K562 (cell line): ENCODE measurements around the gene EIF4G1. TPM values are rescaled to one million over a fixed set of nuclear protein-coding genes. Genes with fewer than 3 reads are reported as not detected.

Experiments
- CLOCK ChIP-seq: fragments of 250-450 bp; sonication (Bioruptor Pico); IDR thresholded peaks from 2 replicates; pipeline ENCODE4 v1.4.0; 2020; ENCODE audit warnings: mild to moderate bottlenecking, moderate library complexity, borderline replicate concordance
- ESRRB ChIP-seq: fragments of 250-450 bp; sonication (Bioruptor Pico); IDR thresholded peaks from 2 replicates; pipeline ENCODE4 v1.5.0; 2020; ENCODE audit warnings: mild to moderate bottlenecking, moderate library complexity, borderline replicate concordance
- MTA1 ChIP-seq: fragments of 450-650 bp; IDR thresholded peaks from 2 replicates; pipeline ENCODE4 v1.6.1; 2017; ENCODE audit warnings: borderline replicate concordance
- NONO ChIP-seq, 2 experiments: fragments of 200-400 bp in 1 of 2; fragments of 450-650 bp in 1 of 2; formaldehyde crosslinking in 1 of 2; IDR thresholded peaks; 2 replicates each; pipeline ENCODE4 v1.6.1; 2017; ENCODE audit warnings: low read depth in 2 of 2, mild to moderate bottlenecking in 2 of 2, moderate library complexity in 2 of 2, low read length in 1 of 2
- PTRF ChIP-seq: fragments of 450-650 bp; IDR thresholded peaks from 2 replicates; pipeline ENCODE4 v1.6.1; 2016; ENCODE audit warnings: mild to moderate bottlenecking, missing genetic modification characterization, missing compliant biosample characterization
- REST ChIP-seq, 2 experiments: fragments of 450-650 bp; formaldehyde crosslinking in 1 of 2; IDR thresholded peaks; 2 replicates each; pipeline versions ENCODE4 v1.4.0 to v1.6.1; 2014 to 2020; ENCODE audit warnings: mild to moderate bottlenecking in 2 of 2, borderline replicate concordance in 1 of 2, low read depth in 1 of 2
- TARDBP ChIP-seq: fragments of 450-650 bp; IDR thresholded peaks from 2 replicates; pipeline ENCODE4 v1.6.1; 2016
- ZNF561 ChIP-seq: fragments of 450-650 bp; formaldehyde crosslinking; conservative IDR thresholded peaks from 2 replicates; pipeline ENCODE4 v1.4.0; 2020; ENCODE audit warnings: mild to moderate bottlenecking, moderate library complexity
- ZNF644 ChIP-seq: fragments of 200-800 bp; sonication (Bioruptor generic); IDR thresholded peaks from 2 replicates; pipeline ENCODE4 v1.6.1; 2016; ENCODE audit warnings: low read depth, missing genetic modification characterization, missing compliant biosample characterization
- polyA plus RNA-seq, 8 experiments: library from polyadenylated mRNA; depleted of rRNA in 4 of 8; stranded (reverse) in 5 of 8; unstranded in 3 of 8; fragments of >200 nt; fragmentation: Nextera tagmentation in 2 of 8; fragmentation: Illumina TruSeq in 1 of 8; extraction: Ambion mirVana in 2 of 8; extraction: Trizol in 1 of 8; gene quantifications; 2 replicates each; pipeline versions ENCODE4 v1.2.1 to v1.2.3, GENCODE V29; 2011 to 2014; ENCODE audit warnings: inconsistent platforms in 1 of 8, missing spikeins in 1 of 8
- total RNA-seq, 7 experiments: library from RNA; depleted of rRNA in 6 of 7; stranded (reverse); fragments of >200 nt in 6 of 7; fragmentation: Illumina TruSeq in 2 of 7; extraction: Trizol in 2 of 7; gene quantifications; 2 replicates each; pipeline versions ENCODE4 v1.2.1 to v1.2.3, GENCODE V29; 2011 to 2021; ENCODE audit warnings: low replicate concordance in 1 of 7
- TF ChIP-seq, protein P1 (sequence below): fragments of 450-650 bp; IDR thresholded peaks from one replicate; pipeline ENCODE4 v1.6.1; 2018; ENCODE audit warnings: mild to moderate bottlenecking, moderate library complexity; ENCODE audit not compliant: partially characterized antibody
- TF ChIP-seq, protein P2 (sequence below): fragments of 250-450 bp; sonication (Bioruptor Pico); IDR thresholded peaks from 2 replicates; pipeline ENCODE4 v1.8.0; 2022; ENCODE audit warnings: moderate library complexity, mild to moderate bottlenecking, inconsistent platforms

The EIF4G1 gene
- total and polyA plus RNA-seq, 9 of the 15 experiments (the other 6 are each of a cell fraction or from before 2014, with no cell fraction given) = 4.6 to 505 (median 155) TPM

DNA sequence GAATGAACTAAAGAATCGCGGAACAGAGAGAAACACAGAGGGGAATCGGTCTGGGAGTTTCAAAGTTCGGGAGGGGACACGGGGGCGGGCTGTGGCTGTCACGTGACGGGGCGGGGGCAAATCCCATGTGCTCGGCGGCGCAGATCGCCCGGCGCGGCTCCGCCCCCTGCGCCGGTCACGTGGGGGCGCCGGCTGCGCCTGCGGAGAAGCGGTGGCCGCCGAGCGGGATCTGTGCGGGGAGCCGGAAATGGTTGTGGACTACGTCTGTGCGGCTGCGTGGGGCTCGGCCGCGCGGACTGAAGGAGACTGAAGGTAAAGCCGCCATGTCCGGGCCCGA is at the start of gene EIF4G1 (continued):
- TF ChIP-seq, protein P1, sequence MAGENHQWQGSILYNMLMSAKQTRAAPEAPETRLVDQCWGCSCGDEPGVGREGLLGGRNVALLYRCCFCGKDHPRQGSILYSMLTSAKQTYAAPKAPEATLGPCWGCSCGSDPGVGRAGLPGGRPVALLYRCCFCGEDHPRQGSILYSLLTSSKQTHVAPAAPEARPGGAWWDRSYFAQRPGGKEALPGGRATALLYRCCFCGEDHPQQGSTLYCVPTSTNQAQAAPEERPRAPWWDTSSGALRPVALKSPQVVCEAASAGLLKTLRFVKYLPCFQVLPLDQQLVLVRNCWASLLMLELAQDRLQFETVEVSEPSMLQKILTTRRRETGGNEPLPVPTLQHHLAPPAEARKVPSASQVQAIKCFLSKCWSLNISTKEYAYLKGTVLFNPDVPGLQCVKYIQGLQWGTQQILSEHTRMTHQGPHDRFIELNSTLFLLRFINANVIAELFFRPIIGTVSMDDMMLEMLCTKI = no peak
- no peak for TF ChIP-seq NONO (IDR thresholded peaks at IDR 0.05; ENCODE audit: low read depth in 2 of 2, low read length in 1 of 2)
- no peak for TF ChIP-seq CLOCK (CRISPR knock-in tag)
- TF ChIP-seq ESRRB = no peak
- TF ChIP-seq ZNF644 (tag) = no peak
- TF ChIP-seq MTA1 = no peak
- peak; percentile 91 for TF ChIP-seq REST (IDR thresholded peaks at IDR 0.05; ENCODE audit: borderline replicate concordance)
- TF ChIP-seq REST (CRISPR knock-in tag; IDR thresholded peaks at IDR 0.05; ENCODE audit: low read depth) = no peak
- no peak for TF ChIP-seq PTRF (tag)
- TF ChIP-seq, protein P2, sequence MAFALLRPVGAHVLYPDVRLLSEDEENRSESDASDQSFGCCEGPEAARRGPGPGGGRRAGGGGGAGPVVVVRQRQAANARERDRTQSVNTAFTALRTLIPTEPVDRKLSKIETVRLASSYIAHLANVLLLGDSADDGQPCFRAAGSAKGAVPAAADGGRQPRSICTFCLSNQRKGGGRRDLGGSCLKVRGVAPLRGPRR (CRISPR knock-in tag) = no peak
- TF ChIP-seq ZNF561 (CRISPR knock-in tag) = no peak
- TF ChIP-seq TARDBP = no peak
